22Rv1 (cell line): ENCODE results near the gene MYO18B.

Experiments used
- H3K27ac ChIP-seq: fragments of 450-650 bp; 2 replicates; pipeline ENCODE4 v1.5.1; 2017
- ZFX ChIP-seq: fragments of 450-650 bp; IDR thresholded peaks from 2 replicates; pipeline ENCODE4 v1.6.1; 2017; ENCODE audit warnings: antibody characterized with exemption, borderline replicate concordance
- TF ChIP-seq, protein P1 (sequence below): fragments of 450-650 bp; IDR thresholded peaks from 2 replicates; pipeline ENCODE4 v1.5.1; 2017; ENCODE audit warnings: mild to moderate bottlenecking

Gene MYO18B

DNA sequence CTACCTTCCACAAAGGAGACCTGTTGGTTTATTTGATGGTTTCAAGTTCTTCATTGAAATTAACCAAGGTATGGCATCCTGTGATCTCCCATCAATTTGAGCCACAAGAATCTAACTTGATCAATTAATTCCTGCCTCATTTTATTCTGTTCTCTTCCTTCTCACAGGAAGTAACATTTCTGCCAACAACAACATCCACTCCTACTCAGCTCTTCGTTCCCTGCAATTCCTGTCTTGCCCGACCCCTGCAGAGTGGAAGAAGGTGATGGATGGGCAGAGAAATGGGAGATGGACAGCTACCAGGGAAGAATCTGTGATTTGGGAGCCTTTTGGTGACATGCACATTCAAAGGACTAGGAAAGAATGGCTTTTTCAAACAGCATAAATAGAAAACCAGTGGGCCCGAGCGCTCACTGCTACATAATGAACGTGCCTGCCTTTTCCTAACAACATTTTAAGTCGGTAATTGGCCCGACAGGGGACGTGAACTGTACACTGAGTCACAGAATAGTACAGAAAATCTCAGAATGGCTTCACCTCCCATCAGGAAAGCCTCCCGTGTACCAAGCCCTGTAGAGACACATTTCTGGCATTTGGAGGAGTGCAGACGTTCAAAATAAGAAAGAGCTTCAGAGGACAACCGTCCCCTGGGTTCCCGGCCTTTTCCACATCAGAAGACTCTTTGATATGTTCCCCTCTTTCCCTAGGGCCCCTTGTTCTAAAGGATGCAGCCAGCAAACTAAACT, 314.6 kb downstream of the MYO18B start:
- TF ChIP-seq, protein P1, sequence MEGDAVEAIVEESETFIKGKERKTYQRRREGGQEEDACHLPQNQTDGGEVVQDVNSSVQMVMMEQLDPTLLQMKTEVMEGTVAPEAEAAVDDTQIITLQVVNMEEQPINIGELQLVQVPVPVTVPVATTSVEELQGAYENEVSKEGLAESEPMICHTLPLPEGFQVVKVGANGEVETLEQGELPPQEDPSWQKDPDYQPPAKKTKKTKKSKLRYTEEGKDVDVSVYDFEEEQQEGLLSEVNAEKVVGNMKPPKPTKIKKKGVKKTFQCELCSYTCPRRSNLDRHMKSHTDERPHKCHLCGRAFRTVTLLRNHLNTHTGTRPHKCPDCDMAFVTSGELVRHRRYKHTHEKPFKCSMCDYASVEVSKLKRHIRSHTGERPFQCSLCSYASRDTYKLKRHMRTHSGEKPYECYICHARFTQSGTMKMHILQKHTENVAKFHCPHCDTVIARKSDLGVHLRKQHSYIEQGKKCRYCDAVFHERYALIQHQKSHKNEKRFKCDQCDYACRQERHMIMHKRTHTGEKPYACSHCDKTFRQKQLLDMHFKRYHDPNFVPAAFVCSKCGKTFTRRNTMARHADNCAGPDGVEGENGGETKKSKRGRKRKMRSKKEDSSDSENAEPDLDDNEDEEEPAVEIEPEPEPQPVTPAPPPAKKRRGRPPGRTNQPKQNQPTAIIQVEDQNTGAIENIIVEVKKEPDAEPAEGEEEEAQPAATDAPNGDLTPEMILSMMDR, result no peak
- no peak for TF ChIP-seq ZFX
- no peak overlapping the region for H3K27ac ChIP-seq

DNA sequence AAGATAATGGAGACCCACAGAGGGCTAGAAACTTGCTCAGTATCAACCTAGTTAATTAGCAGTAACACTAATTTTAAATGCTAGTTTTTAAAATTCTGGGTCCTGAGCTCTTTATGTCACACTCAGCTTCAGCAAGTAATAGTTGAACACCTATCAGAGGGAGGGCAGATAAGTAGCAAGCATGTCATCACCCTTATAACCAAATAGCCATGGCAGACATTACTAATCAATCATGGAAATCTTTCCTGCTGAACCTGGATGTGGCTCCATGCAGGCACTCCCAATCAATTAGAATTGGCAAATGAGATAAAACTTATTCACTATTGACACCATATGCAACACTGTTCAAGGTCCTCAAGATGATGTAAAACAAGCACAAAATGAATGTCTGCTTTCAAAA, 315.7 kb downstream of the MYO18B start:
- TF ChIP-seq, protein P1, result no peak
- TF ChIP-seq ZFX, result no peak
- no peak overlapping the region for H3K27ac ChIP-seq

DNA sequence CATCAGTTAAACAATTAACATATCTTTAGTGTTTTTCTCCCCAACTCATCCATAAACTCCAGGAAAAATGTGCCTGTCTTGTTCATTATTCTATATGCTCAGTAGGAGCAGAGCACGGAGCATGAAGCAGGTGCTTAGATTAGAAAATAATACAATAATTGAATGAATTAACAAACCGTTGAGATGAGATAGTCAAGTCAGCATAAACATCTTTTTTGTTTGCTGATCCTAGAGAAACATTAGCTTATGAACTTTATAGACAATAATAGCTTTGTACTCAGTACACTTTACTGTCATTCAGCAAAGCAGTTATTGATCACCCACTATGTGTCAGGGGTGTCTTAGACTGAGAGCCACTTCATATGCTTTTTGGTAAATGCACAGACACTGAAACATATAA, 322.1 kb downstream of the MYO18B start:
- H3K27ac ChIP-seq, result no peak overlapping the region
- TF ChIP-seq, protein P1, result no peak
- TF ChIP-seq ZFX, result no peak

DNA sequence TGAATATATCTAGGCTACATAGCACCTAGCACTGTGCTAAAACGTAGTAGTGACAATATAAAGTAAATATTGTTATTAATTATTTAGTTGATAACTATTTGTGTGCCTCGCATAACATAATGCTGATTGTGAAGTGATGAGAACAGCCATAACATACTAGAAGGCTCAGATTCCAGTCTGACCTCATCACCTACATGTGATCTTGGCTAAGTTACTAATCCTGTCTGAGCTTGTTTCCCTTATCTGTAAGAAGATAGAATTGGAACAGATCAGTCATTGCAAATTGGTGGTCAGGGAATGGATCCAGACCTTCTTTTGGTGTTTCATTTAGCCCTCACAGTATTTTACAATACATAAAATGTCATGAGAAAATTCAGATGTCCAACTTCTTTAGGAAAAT, 323.9 kb downstream of the MYO18B start:
- TF ChIP-seq ZFX, result no peak
- TF ChIP-seq, protein P1, result no peak
- no peak overlapping the region for H3K27ac ChIP-seq

DNA sequence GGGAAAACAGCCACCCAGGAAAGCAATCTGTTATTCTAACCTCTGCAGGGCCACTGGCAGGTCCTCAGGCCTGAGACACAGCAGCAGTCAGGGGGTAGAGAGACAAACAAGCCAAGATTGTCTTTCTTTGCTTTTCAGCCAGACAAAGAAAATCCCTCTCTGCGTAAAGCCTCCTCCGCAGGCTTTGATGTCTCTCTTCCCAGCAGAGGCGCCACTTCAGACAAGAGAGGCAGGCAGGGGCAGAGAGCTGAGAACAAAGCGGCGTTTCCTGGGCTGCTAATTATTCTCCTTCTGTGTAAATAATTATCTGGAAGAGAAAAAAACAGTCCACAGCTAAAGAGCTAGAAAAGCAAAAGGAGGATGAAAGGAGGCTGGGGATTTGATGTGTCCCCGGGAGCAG, 324.5 kb downstream of the MYO18B start:
- TF ChIP-seq, protein P1, result no peak
- no peak for TF ChIP-seq ZFX
- H3K27ac ChIP-seq, result no peak overlapping the region

DNA sequence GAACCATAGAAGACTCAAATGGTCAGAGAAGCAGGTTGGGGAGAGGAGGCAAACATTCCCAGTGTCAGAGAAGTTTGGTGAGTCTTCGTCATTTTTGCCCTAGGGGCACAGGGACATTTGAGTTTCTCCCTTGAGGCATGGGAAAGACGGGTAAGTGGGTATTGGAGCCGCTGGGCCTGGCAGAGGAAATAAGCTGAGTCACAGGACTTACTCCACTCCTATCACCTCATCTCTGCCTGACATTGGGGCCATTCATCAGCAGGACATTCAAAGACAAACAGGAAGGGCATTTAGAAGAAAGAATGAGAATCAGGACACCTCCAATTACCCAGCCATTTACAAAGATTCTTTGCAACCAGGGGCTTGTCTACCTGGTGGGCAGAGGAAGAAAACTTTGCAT, 326.6 kb downstream of the MYO18B start:
- no peak overlapping the region for H3K27ac ChIP-seq
- TF ChIP-seq, protein P1, result no peak

DNA sequence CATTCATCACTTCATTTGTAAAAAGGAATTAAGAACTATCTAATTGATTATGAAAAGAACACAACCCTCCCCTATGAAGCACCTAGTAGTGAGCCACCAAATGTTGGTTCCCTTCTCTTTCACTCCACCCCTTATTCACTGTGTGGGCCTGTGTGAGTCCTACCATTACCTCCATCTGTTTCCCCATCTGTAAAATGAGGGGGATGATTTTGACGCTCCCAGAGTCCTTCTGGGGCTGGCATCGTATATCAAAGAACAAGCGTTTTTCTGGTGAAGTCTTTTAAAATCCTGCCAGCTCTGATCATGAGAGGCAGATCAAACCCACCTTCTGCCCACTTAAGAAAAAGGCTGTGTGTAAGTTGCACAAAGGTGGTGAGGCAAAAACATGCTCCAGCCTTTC, 330.6 kb downstream of the MYO18B start:
- H3K27ac ChIP-seq, result no peak overlapping the region
- TF ChIP-seq, protein P1, result no peak
- TF ChIP-seq ZFX, result no peak
